ENCODE data around the gene ADSS1.

- TF ChIP-seq POLR2AphosphoS5 (IDR thresholded peaks at IDR 0.05; ENCODE audit: low read depth, low read length), result no peak
- no peak for TF ChIP-seq POLR2A (IDR thresholded peaks at IDR 0.05; ENCODE audit: low read depth, low read length)
- no peak for TF ChIP-seq SPI1 (IDR thresholded peaks at IDR 0.05; ENCODE audit: low read depth, low read length)
Observed at GRCh38 chr14:104754213-104754851, 30.3 kb downstream of the ADSS1 start.
